Measurements from ENCODE around the gene OSBPL6.

OSBPL6 gene

GRCh38 chr2:178292586-178292985 lies 98.3 kb downstream of the OSBPL6 start:
- Histone ChIP-seq H3K4me3 (IDR thresholded peaks at IDR 0.05; ENCODE audit: insufficient read depth, low read depth, low read length) (no peak overlapping the region), H3K79me2 (ENCODE audit: insufficient read depth, low read depth) (no peaks in the 10 kb centered on the region), H3K9ac (no peak overlapping the region), H3K4me2 (no peak overlapping the region), H3K4me1 (ENCODE audit: low read depth, poor library complexity, severe bottlenecking) (peaks cover 7% of the 10 kb centered on the region), H3K27me3 (ENCODE audit: insufficient read depth, low read depth) (no peaks in the 10 kb centered on the region), H2AFZ (ENCODE audit: low read depth) (no peak overlapping the region), H3K36me3 (ENCODE audit: insufficient read depth) (no peaks in the 10 kb centered on the region), H3K27ac (no peak overlapping the region), H4K20me1 (ENCODE audit: insufficient read depth) (no peaks in the 10 kb centered on the region)
- TF ChIP-seq CTCF (conservative IDR thresholded peaks at IDR 0.05; ENCODE audit: low read depth, low read length): no peak

- no peak overlapping the region for H2AFZ ChIP-seq (ENCODE audit: low read depth)
- TF ChIP-seq CTCF (conservative IDR thresholded peaks at IDR 0.05; ENCODE audit: low read depth, low read length): no peak
- no peaks in the 10 kb centered on the region for H3K27me3 ChIP-seq (ENCODE audit: insufficient read depth, low read depth)
- H3K4me3 ChIP-seq (IDR thresholded peaks at IDR 0.05; ENCODE audit: insufficient read depth, low read depth, low read length): no peak overlapping the region
- no peak overlapping the region for H3K9ac ChIP-seq
- H4K20me1 ChIP-seq (ENCODE audit: insufficient read depth): no peaks in the 10 kb centered on the region
- no peak overlapping the region for H3K4me2 ChIP-seq
- H3K79me2 ChIP-seq (ENCODE audit: insufficient read depth, low read depth): no peaks in the 10 kb centered on the region
- H3K4me1 ChIP-seq (ENCODE audit: low read depth, poor library complexity, severe bottlenecking): peaks cover 7% of the 10 kb centered on the region
- H3K36me3 ChIP-seq (ENCODE audit: insufficient read depth): no peaks in the 10 kb centered on the region
- no peak overlapping the region for H3K27ac ChIP-seq
Observed at GRCh38 chr2:178295115-178295514, 100.8 kb downstream of the OSBPL6 start.

GRCh38 chr2:178295906-178296305 lies 101.6 kb downstream of the OSBPL6 start:
- no peaks in the 10 kb centered on the region for H3K79me2 ChIP-seq (ENCODE audit: insufficient read depth, low read depth)
- no peak overlapping the region for H3K4me3 ChIP-seq (IDR thresholded peaks at IDR 0.05; ENCODE audit: insufficient read depth, low read depth, low read length)
- no peaks in the 10 kb centered on the region for H3K36me3 ChIP-seq (ENCODE audit: insufficient read depth)
- H3K27me3 ChIP-seq (ENCODE audit: insufficient read depth, low read depth): no peaks in the 10 kb centered on the region
- no peak overlapping the region for H3K27ac ChIP-seq
- H4K20me1 ChIP-seq (ENCODE audit: insufficient read depth): no peaks in the 10 kb centered on the region
- peaks cover 7% of the 10 kb centered on the region for H3K4me1 ChIP-seq (ENCODE audit: low read depth, poor library complexity, severe bottlenecking)
- H3K4me2 ChIP-seq: no peak overlapping the region
- no peak overlapping the region for H2AFZ ChIP-seq (ENCODE audit: low read depth)
- no peak for TF ChIP-seq CTCF (conservative IDR thresholded peaks at IDR 0.05; ENCODE audit: low read depth, low read length)
- no peak overlapping the region for H3K9ac ChIP-seq

GRCh38 chr2:178296394-178297090 lies 102.2 kb downstream of the OSBPL6 start:
- Histone ChIP-seq H2AFZ (ENCODE audit: low read depth) (no peak overlapping the region), H3K4me1 (ENCODE audit: low read depth, poor library complexity, severe bottlenecking) (peaks cover 7% of the 10 kb centered on the region), H3K4me2 (no peak overlapping the region), H3K4me3 (IDR thresholded peaks at IDR 0.05; ENCODE audit: insufficient read depth, low read depth, low read length) (no peak overlapping the region), H3K27ac (no peak overlapping the region), H3K36me3 (ENCODE audit: insufficient read depth) (no peaks in the 10 kb centered on the region), H3K79me2 (ENCODE audit: insufficient read depth, low read depth) (no peaks in the 10 kb centered on the region), H4K20me1 (ENCODE audit: insufficient read depth) (no peaks in the 10 kb centered on the region), H3K9ac (no peak overlapping the region), H3K27me3 (ENCODE audit: insufficient read depth, low read depth) (no peaks in the 10 kb centered on the region)
- TF ChIP-seq CTCF (conservative IDR thresholded peaks at IDR 0.05; ENCODE audit: low read depth, low read length): no peak

Measured in KMS-11 (cell line).